ENCODE results near the gene SYNDIG1. TPM values are rescaled to one million over a fixed set of nuclear protein-coding genes. Genes with fewer than 3 reads are reported as not detected.

The SYNDIG1 gene
- total RNA-seq, 4 donors from 2014 or later, result 5.1 to 15.9 (median 14.3) TPM

DNA sequence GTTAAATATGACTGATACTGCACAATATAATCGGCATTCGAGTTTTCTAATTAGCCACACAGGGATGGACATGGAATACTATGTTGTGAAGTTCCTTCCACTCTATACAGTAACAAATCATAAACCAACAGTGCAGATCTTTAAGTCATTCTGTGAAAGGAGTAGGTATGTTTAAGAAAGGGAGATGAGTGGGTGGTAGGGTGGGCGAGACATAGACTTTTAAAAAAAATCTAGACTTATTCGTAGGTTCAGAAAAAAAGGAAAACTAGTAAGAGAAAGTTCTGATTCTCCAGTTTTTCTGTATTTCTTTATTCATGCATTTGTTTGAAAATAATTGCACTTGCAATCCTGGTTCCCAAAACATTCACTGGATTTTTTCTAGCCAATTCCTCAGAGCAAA, 61.8 kb downstream of the SYNDIG1 start:
- no peak for DNase-seq (ENCODE audit: low spot score in 2 of 2)
- TF ChIP-seq EP300 (IDR thresholded peaks at IDR 0.05), result no peak
- no peak for TF ChIP-seq POLR2A (IDR thresholded peaks at IDR 0.05)
- TF ChIP-seq, protein P1, sequence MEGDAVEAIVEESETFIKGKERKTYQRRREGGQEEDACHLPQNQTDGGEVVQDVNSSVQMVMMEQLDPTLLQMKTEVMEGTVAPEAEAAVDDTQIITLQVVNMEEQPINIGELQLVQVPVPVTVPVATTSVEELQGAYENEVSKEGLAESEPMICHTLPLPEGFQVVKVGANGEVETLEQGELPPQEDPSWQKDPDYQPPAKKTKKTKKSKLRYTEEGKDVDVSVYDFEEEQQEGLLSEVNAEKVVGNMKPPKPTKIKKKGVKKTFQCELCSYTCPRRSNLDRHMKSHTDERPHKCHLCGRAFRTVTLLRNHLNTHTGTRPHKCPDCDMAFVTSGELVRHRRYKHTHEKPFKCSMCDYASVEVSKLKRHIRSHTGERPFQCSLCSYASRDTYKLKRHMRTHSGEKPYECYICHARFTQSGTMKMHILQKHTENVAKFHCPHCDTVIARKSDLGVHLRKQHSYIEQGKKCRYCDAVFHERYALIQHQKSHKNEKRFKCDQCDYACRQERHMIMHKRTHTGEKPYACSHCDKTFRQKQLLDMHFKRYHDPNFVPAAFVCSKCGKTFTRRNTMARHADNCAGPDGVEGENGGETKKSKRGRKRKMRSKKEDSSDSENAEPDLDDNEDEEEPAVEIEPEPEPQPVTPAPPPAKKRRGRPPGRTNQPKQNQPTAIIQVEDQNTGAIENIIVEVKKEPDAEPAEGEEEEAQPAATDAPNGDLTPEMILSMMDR (IDR thresholded peaks at IDR 0.05), result no peak
- Histone ChIP-seq H3K27me3 (no peaks in the 10 kb centered on the region), H3K27ac (no peak overlapping the region), H3K4me1 (no peaks in the 10 kb centered on the region), H3K4me3 (no peak overlapping the region), H3K9me3 (no peaks in the 10 kb centered on the region), H3K36me3 (no peaks in the 10 kb centered on the region)
- WGBS, 2 donors, result 81 to 89% methylated on average over 4 of the region's 4 CpGs

DNA sequence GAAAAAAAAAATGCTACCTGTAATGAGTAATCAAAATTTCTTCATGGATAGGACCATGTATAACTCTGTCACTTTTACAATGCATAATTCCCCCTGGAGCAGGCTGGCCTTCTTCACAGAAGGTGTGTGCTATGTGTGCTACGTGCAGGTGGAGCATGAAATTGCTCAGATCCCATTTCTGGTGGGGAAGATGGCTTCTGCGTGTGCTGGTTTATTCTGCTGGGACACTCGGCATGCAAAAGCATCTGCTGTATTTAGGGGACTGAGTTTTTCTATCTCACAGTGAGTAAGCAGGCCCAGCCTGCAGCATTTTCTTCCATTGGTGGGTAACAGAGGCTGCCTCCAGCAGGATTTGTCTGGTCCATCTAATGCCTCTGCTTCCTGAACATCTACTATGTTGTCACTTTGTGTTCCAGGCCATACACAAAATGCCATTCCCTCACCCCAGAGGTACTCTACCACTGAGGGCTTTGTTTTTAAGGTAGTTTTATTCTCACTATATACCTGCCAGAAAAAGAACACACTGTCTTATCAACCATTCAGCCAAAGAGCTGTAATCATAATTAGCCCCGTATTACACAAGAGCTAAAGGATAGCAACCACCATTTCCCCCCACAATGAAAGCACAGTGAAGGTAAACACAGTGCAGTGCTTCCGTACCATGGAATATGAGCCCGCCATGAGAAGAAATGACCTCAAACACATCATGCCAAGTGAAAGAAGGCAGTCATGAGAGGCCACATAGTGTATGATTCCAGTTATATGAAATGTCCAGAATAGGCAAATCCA, 62.4 kb downstream of the SYNDIG1 start:
- DNase-seq (ENCODE audit: low spot score in 2 of 2), result no peak
- WGBS, 2 donors, result 84 to 89% methylated on average over 6 of the region's 6 CpGs

DNA sequence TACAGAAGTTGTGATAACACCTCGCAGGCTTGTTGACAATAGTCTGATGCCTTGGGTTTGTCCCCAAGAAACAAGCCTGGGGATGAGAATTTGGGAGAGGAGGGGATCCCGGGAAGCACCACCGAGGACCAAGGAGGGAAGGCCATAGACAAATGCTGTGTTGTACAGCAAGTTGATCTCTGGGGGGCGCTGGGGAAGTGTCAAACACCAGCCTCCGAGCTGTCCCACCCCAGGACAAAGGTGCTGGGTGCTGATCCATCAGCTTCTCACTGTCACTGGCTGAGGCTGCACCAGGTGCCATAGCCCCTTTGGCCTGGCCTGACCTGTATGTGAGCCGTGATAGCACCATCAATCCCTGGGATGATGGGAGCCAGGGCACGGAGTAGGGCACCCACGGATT, 64.0 kb downstream of the SYNDIG1 start:
- TF ChIP-seq POLR2A (IDR thresholded peaks at IDR 0.05), result no peak
- TF ChIP-seq, protein P1 (IDR thresholded peaks at IDR 0.05), result no peak
- TF ChIP-seq EP300 (IDR thresholded peaks at IDR 0.05), result no peak
- WGBS, 2 donors, result 91 to 92% methylated on average over 8 of the region's 8 CpGs

More for the DNA sequence above, 62.4 kb downstream of the SYNDIG1 start:
- Histone ChIP-seq H3K9me3 (no peaks in the 10 kb centered on the region), H3K27me3 (no peaks in the 10 kb centered on the region), H3K36me3 (no peaks in the 10 kb centered on the region), H3K27ac (no peak overlapping the region), H3K4me3 (no peak overlapping the region), H3K4me1 (no peaks in the 10 kb centered on the region)
- TF ChIP-seq, protein P1 (IDR thresholded peaks at IDR 0.05), result no peak
- TF ChIP-seq EP300 (IDR thresholded peaks at IDR 0.05) (no peak), POLR2A (IDR thresholded peaks at IDR 0.05) (no peak)

GRCh38 chr20:24534282-24534681, 64.9 kb downstream of the SYNDIG1 start:
- no peaks in the 10 kb centered on the region for H3K36me3 ChIP-seq
- no peak for DNase-seq (ENCODE audit: low spot score in 2 of 2)
- 73 to 81% methylated on average over 9 of the region's 9 CpGs for WGBS, 2 donors
- H3K4me1 ChIP-seq, result no peaks in the 10 kb centered on the region
- H3K4me3 ChIP-seq, result no peak overlapping the region
- H3K9me3 ChIP-seq, result peaks cover 0 to 6% (median 0%) of the 10 kb centered on the region in 4 donors
- H3K27me3 ChIP-seq, result no peaks in the 10 kb centered on the region
- no peak for TF ChIP-seq EP300 (IDR thresholded peaks at IDR 0.05)
- TF ChIP-seq, protein P1 (IDR thresholded peaks at IDR 0.05), result no peak
- no peak for TF ChIP-seq POLR2A (IDR thresholded peaks at IDR 0.05)
- no peak overlapping the region for H3K27ac ChIP-seq

More for the DNA sequence above, 64.0 kb downstream of the SYNDIG1 start:
- H3K4me1 ChIP-seq, result no peaks in the 10 kb centered on the region
- no peak overlapping the region for H3K4me3 ChIP-seq
- no peaks in the 10 kb centered on the region for H3K27me3 ChIP-seq
- H3K36me3 ChIP-seq, result no peaks in the 10 kb centered on the region
- H3K9me3 ChIP-seq, result no peaks in the 10 kb centered on the region
- DNase-seq (ENCODE audit: low spot score in 2 of 2), result no peak
- no peak overlapping the region for H3K27ac ChIP-seq

DNA sequence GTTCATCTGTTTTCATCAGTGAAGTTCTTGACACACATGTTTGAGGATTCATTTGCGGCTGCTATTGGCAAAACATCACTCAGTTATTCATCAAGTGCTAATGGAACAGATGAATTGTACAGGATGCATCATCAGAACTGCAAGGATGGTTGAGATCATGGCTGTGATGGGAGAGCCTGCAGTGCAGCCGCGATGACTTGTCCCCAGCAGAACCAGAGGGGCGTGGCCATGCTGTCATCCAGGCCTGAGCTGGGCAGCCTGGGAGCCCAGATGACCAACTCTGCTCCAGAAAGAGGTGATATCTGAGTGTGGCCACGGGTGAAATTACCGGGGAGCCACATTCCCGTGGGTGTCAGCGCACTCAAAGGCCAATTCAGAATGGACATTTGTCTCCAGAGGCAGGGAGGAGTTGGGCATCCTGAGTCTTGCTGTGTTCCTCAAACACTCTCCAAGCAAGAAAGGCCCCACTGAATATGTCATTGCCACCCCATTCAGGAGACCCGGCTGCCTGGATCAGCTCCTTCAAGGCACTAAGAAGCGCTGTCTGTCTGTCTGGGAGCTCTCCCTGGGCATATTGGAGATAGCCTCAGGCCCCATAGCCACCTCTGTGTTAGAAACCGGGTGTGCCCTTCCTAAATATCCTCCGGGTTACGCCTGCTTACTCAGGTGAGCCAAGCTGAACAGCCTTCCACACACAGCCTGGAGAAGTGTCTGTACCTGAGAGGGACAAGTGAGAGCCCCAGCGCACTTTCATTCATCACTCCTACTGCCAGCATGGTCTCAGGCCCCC, 66.7 kb downstream of the SYNDIG1 start:
- no peaks in the 10 kb centered on the region for H3K27me3 ChIP-seq
- H3K9me3 ChIP-seq, result peaks cover 0 to 8% (median 0%) of the 10 kb centered on the region in 4 donors
- H3K27ac ChIP-seq, result no peak overlapping the region
- no peaks in the 10 kb centered on the region for H3K36me3 ChIP-seq
- 85 to 91% methylated on average over 14 of the region's 14 CpGs for WGBS, 2 donors
- H3K4me1 ChIP-seq, result no peaks in the 10 kb centered on the region
- no peak overlapping the region for H3K4me3 ChIP-seq
- DNase-seq (ENCODE audit: low spot score in 2 of 2), result no peak
- TF ChIP-seq EP300 (IDR thresholded peaks at IDR 0.05), result no peak
- TF ChIP-seq POLR2A (IDR thresholded peaks at IDR 0.05), result no peak
- TF ChIP-seq, protein P1 (IDR thresholded peaks at IDR 0.05), result no peak

Data from tibial nerve (tissue), 4 donors.